CD4-positive, alpha-beta T cell treated with Interleukin-4 for 1 hour (primary cell): ENCODE data around the gene HIP1R.

ENCODE experiments used
- DNase-seq, 2 donors: peaks; one replicate each; pipeline ENCODE4 v3.0.0-alpha.2; 2020 to 2022

HIP1R gene

DNA sequence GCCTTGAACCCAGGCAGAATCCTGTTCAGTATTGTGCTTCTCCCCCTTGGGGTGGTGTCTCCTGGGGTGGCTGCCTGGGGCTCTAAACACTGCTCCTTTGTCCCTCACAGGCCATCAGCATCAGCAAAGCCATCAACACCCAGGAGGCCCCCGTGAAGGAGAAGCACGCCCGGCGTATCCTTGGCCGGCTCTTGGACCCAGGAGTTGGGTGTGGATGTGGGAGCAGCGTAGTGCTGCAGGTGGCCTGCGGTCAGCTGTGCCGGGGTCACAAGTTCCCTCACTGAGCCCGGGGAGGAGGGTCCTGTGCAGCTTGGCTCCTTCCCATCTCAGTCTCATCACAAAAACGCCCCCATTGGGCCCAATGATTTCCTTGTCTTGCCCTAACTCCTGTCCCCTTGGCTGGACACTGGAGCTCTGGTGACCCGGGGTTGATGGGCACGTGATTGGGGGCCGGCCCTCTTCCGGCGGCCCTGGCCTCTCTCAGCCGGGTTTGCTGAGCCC lies 12.7 kb downstream of the HIP1R start:
- no peak for DNase-seq

DNA sequence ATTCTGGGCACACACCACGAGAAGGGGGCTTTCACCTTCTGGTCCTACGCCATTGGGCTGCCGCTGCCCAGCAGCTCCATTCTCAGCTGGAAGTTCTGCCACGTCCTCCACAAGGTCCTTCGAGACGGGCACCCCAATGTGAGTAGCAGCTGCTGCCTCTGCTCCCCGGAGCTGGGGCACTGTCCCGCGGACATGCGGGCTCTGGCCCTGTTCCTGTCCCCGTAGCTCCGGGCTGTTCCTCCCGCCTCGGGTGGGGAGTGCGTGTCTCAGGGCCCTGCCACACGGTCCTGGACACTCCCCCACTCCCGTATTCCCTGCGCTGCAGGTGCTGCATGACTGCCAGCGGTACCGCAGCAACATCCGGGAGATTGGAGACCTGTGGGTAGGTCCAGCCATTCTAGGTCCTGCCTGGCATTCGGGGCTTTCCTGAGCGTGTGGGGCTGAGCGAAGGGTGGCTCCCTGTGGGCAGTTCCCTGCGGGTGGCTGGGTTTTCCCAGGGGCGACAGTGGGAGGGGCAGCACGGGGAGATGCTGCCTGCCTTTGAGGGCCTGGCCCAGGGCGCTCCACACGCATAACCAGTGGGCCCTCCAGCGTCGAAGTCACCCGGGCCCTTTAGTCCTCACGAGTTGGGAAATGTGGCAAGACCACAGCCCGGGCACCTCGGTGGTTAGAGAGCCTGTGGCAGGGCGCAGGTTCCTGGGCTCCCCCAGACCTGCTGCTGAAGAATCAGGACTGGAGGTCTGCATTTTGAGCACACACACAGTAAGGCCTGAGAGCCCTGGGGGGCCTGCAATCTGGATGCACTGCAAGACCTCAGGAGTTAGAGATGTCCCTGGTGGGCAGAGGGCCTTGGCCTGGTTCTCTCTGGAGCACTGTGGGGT lies 13.5 kb downstream of the HIP1R start:
- no peak for DNase-seq

DNA sequence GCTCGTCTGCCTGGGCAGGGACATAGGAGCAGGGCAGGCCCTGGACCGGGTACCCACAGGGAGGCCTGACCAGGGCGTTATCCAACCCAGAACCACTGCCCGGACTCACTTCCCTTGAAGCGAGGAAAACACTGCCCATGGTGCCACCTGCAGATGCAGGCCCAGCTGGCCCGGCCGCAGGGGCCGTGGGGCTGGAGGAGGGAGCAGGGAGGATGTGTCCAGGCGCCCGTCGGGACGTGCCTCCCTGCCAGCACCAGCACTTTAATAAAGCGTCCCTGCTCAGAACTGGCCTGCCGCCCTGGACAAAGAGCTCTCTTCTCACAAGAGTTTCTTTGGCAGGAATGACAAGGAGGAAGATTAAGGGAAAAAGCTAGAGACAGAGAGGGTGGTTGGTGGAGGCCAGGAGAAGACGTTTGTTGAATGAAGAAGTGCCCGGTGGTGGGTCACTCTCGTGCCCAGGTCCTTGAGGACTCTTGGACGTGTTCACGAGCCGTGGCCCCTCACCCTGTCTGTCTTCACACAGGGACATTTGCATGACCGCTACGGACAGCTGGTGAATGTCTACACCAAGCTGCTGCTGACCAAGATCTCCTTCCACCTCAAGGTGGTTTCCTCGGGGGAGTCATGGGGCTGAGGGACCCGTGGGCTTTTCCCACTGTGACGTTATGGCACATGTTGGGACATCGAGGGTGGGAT lies 14.2 kb downstream of the HIP1R start:
- DNase-seq, result no peak

DNA sequence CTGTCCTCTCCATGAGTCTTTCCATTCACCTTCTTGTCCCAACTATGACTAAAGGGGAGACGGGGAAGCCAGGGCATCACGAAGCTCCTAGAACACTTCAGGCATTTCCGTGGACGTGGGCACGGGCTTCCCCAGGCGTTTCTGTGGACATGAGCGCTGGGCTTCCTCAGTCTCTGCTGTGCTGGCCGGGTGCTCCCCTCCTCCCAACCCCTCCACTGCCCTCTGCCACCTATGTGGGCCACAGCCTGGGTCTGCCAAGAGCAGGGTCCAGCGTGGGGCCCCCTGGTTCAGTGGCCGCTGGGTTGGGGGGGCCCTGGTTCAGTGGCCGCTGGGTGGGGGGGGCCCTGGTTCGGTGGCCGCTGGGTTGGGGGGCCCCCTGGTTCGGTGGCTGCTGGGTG lies 14.8 kb downstream of the HIP1R start:
- no peak for DNase-seq

DNA sequence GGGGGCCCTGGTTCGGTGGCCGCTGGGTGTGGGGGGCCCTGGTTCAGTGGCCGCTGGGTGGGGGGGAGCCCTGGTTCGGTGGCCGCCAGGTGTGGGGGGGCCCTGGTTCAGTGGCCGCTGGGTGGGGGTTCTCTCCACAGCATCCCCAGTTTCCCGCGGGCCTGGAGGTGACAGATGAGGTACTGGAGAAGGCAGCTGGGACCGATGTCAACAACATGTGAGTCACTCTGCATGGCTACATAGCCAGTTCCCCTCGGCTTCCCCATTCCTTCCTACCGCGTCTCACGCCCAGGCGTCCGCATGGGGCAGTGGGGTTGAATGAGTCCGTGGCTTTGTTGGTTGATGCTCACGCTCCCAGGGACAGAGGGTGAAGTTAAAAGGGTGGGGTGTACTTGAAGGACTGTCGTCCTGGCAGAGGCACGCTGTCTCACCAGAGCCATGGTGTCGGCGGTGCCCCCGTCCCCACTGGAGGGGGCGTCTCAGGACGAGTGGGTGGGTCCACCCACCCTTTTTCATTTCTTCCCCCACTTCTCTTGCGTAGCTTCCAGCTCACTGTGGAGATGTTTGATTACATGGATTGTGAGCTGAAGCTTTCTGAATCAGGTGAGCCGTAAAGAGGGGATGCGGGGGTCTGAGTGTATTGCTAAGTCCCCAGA lies 15.6 kb downstream of the HIP1R start:
- no peak for DNase-seq

DNA sequence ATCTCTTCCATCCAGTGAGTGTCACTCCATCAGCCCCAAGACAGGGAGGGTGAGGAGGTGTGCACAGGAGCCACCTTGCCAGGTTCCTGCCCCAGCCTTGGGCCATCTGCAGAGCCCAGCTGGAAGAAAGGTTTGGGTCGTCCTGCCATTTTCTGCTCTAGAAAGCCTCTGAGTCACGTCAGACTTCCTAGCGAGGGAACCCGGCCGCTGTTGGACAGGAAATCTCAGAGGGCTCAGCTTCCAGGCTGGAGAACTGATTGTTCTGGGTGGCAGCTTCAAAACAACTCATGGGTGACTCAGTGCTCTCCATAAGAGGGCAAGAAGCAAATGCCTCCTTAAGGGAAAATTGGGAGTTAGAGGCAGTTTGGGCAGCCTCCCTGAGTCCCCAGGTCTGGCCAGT lies 16.6 kb downstream of the HIP1R start:
- DNase-seq, result no peak

DNA sequence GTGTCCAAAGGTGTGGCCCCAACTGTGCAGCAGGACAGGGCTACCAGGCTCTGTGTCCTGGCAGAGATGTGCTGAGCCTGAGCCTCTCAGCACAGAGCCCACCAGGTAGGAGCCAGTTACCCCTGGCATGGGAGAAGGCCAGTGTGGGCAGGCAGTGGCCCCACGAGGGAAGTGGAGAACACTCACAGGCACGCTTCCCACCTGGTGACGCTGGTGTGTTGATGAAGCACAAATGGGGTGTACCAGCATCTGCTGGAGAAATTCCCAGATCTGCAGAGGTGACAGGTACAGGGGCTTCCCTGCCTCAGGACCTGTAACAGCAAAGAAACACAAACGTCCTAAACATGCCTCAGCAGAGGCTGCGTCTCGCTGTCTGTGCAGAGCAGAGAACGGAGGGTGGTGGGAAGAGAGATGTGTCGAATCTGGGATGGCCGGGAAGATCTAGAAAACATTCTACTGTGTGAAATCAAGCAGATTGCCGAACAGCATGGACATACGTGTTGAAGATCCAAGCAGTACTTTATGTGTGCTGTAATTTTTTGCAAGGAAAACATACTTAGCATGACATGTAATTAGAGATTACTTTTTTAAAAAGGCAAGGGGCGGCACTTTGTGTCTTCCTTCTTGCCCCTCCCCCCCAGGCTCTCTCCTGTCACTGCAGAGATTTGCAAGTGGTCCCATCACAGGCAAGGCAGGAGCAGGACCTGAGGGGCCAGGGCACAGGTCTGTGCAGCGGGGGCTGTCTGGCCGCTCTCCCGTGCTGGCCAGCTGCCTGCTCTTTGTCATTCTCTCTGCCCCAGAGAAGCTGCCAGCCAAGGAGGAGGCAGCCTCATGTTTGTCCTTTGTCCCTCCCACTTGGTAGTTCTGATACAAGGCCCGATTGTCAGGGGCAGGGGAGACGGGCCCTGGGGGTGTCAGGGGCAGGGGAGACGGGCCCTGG lies 17.3 kb downstream of the HIP1R start:
- DNase-seq, result no peak

DNA sequence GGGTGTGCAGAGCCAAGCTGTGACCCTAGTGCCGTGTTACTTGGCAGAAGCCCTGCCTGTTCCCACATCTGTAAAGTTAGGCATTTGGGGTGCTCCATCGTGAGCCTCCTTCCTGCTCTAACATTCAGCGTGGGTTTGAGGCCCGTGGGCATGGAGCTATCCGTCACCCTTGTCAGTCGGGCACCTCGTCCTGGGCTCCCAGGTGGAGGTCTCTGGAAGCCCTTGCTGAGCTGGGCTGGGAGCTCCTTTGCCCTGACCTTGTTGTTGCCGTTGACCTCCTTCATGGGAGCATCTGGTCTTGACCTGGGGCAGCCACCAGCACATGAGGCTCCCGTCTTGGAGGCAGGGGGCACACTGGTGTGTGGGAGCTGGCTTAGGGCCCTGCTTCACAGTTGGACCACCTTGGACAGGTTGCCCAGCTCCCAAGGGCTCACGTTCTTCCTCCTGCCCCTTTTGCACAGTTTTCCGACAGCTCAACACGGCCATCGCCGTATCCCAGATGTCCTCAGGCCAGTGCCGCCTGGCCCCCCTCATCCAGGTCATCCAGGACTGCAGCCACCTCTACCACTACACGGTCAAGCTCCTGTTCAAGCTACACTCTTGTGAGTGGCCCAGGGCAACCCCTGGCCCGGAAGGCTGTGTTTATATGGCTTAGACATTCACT lies 18.5 kb downstream of the HIP1R start:
- DNase-seq, result no peak

DNA sequence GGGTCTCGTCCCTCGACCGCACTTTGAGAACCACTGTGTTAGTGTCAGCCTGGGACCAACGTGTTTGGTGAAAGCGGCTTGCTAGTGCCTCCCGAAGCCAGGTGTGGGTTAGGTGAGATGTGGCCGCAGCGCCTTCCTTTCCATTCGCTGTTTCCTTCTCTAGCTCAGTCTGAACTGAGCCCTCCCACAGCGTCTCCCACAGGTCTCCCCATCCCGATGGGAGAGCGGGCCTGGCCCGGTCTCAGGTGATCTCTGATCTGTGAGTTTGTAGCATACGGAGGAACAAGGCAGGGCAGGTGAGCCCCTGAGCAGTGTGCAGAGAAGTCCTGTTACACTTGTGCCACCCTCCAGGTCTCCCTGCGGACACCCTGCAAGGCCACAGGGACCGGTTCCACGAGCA lies 19.3 kb downstream of the HIP1R start:
- DNase-seq, result no peak

DNA sequence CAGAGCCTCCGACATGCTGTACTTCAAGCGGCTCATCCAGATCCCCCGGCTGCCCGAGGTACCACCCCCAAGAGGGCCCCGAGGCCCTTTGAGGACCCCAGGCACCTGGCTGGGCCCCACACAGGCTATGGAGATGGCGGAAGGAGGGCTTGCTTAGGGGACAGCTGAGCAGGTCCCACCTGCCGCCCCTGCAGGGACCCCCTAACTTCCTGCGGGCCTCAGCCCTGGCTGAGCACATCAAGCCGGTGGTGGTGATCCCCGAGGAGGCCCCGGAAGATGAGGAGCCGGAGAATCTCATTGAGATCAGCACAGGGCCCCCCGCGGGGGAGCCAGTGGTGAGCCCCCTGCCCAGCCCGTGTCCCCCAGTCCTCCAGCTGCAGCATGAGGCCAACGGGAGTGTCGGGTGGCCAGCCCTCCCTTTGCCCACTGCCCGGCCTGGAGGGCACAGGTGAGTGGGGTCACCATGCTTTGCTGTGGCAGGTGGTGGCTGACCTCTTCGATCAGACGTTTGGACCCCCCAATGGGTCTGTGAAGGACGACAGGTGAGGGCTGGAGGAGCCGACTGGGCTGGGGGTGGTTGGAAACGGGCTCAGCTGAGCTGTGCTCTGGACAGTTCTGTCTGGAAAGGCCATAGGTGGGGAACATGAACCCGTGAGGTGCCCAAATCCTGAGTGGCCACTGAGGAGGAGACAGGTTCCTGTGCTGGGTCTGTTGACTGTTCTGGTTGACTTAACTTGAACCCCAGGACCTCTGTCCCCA lies 20.0 kb downstream of the HIP1R start:
- no peak for DNase-seq

DNA sequence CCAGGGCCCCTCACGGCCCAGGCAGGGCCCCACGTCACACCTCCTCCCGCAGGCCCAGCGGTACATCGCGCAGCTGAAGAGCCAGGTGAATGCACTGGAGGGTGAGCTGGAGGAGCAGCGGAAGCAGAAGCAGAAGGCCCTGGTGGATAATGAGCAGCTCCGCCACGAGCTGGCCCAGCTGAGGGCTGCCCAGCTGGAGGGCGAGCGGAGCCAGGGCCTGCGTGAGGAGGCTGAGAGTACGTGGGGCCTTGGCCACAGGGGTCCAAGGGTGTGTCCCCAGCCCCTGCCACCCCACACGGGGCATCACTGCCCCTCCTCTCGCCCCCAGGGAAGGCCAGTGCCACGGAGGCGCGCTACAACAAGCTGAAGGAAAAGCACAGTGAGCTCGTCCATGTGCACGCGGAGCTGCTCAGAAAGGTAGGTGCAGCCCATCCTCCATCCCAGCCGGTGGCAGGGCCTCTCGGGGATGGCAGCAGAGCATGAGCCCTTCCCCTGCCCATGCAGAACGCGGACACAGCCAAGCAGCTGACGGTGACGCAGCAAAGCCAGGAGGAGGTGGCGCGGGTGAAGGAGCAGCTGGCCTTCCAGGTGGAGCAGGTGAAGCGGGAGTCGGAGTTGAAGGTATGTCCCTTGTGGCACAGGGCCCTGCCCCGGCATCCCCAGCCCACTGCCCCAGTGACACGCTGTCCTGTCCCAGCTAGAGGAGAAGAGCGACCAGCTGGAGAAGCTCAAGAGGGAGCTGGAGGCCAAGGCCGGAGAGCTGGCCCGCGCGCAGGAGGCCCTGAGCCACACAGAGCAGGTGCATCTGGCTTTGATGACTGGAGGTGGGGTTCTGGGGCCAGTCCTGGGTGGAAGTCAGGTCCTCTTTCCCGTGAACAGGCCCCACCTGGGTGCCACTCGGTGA lies 20.9 kb downstream of the HIP1R start:
- no peak for DNase-seq

DNA sequence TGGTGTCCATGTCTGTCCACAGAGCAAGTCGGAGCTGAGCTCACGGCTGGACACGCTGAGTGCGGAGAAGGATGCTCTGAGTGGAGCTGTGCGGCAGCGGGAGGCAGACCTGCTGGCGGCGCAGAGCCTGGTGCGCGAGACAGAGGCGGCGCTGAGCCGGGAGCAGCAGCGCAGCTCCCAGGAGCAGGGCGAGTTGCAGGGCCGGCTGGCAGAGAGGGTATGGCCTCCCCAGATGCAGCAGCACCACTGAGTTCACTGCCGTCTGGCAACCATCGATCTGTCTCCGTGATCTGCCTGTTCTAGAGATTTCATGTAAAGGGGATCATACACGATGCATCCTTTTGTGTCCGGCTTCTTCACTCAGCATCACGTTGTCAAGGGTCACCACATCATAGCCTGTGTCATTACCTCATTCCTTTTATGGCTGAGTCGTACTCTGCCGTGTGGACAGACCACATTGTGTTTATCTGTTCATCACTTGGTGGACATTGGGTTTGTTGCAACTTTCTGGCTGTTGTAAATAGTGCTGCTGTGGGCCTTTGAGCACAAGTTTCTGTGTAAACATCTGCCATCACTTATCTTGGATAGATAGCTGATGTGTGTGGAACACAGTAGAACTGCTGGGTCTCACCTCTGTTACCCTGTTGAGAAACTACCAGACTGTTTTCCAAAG lies 21.9 kb downstream of the HIP1R start:
- DNase-seq, result no peak

DNA sequence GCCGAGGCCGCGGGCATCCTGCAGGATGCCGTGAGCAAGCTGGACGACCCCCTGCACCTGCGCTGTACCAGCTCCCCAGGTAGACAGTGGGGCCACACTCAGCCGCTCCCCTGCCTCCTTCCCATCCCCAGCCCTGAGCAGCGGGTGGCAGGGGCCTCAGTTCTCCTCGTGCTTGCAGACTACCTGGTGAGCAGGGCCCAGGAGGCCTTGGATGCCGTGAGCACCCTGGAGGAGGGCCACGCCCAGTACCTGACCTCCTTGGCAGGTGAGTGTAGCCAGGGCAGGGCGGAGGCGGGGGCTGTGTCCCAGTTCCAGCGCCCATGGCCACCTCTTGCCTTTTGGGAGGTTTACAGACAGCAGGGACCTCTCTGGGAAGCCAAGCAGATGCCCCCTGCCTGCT lies 22.9 kb downstream of the HIP1R start:
- DNase-seq, result no peak

DNA sequence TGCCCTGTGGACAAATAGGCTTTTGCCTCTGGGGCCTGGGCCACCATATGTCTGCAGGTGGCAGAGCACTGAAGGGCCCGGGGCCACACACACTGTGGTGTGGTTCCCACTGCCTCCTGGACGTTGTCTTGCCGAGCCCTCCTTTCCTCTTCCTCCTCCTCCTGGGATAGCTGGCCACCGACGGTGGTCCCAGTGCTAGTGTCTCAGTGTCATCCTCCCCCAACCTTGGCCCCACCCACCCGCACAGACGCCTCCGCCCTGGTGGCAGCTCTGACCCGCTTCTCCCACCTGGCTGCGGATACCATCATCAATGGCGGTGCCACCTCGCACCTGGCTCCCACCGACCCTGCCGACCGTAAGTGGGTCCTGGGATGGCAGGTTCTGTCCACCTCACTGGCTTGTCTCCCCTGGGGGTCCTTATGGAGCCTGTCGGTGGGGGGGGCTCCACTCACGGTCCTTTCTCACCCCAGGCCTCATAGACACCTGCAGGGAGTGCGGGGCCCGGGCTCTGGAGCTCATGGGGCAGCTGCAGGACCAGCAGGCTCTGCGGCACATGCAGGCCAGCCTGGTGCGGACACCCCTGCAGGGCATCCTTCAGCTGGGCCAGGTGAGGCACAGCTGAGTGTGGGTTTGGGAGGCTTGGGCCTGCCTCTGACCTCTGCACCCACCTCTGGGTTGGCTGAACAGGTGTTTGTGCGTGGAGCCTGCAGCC lies 23.5 kb downstream of the HIP1R start:
- no peak for DNase-seq

DNA sequence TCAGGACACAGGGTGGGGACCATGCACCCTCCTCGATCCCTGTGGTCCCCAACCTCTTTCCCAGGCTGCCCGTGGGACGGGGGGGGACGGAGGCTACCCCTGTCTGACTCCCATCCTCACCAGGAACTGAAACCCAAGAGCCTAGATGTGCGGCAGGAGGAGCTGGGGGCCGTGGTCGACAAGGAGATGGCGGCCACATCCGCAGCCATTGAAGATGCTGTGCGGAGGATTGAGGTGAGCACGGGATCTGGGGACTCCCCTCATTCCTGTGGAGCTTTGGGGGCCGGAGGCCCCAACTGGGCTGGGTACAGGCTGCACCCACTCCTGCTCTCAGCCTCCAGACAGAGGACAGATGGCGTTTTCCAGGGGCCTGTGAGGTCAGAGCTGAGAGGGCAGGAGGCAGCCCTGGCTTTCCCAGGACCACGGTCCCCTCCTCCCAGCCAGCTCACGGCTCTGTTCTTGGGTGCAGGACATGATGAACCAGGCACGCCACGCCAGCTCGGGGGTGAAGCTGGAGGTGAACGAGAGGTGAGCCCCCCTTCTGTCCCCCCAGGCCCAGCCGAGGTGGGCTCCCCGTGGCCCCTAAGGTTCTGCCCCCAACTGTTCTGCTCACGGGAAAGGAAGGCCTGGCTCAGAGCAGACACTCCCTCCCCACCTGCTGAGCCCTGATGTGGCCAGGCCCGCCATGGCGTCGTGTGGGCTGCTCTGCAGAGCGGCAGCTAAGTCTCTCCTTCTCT lies 24.2 kb downstream of the HIP1R start:
- no peak for DNase-seq

DNA sequence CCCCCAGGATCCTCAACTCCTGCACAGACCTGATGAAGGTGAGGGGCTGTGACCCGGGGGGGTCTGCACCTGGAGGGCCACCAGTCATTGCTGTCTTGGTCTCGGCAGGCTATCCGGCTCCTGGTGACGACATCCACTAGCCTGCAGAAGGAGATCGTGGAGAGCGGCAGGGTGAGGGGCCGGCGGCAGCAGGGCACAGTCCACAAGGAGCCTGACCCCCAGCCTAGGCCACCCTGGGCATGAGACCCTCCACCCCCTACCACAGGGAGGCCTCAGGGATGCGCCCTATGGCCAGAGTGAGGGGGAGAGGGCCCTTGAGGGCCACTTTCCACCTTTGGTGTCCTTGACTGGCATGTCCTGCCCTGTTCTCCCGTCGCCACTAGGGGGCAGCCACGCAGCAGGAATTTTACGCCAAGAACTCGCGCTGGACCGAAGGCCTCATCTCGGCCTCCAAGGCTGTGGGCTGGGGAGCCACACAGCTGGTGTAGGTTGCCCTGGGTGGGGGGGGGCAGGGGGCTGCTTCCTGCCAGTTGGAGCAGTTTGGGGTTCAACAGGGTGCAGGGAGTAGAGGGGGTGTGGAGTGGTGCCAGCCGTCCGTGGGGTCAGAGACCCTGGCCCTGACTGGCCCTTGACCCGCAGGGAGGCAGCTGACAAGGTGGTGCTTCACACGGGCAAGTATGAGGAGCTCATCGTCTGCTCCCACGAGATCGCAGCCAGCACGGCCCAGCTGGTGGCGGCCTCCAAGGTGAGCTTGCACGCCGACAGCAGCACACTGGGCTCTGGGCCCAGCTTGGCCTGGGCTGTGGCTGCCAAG lies 25.0 kb downstream of the HIP1R start:
- DNase-seq, result peak; percentile 81
